GM18505 (cell line): ENCODE results near the gene DAGLA.

Experiments used
- ATAC-seq: cut with Tn5 transposase; IDR thresholded peaks from one replicate; pipeline ENCODE4 v1.9.1; 2021; ENCODE audit not compliant: unreplicated experiment
- POLR2A ChIP-seq: IDR thresholded peaks from 4 replicates; pipeline ENCODE4 v1.6.1; 2011; ENCODE audit warnings: borderline replicate concordance; ENCODE audit not compliant: insufficient read depth, insufficient read length; ENCODE audit errors: extremely low read depth

The DAGLA gene

GRCh38 chr11:61795459-61795858 lies 115.3 kb downstream of the DAGLA start:
- no peak for ATAC-seq
- no peak for TF ChIP-seq POLR2A

- no peak for TF ChIP-seq POLR2A
- no peak for ATAC-seq
These were observed 115.8 kb downstream of the DAGLA start for GRCh38 chr11:61795876-61796526.
